ENCODE results near the gene HYAL1. TPM values are rescaled to one million over a fixed set of nuclear protein-coding genes. Genes with fewer than 3 reads are reported as not detected.
"Not testable (repeated sequence)": the region's sequence is repeated elsewhere in the genome, so short reads cannot be mapped to it uniquely, and the experiment has no call there.

The HYAL1 gene
- total RNA-seq, 1 donor from 2014 or later: 52.2 TPM

- H3K4me3 ChIP-seq: peak overlapping the region; percentile 55
- H3K27me3 ChIP-seq (ENCODE audit: low read depth): peaks cover 31% of the 10 kb centered on the region
- peak; percentile 78 for TF ChIP-seq CTCF (IDR thresholded peaks at IDR 0.05; ENCODE audit: borderline replicate concordance)
- no peak overlapping the region for H3K27ac ChIP-seq (replicated peaks)
- peaks cover 57% of the 10 kb centered on the region for H3K4me1 ChIP-seq
- peak; percentile 63 for DNase-seq
- no peaks in the 10 kb centered on the region for H3K9me3 ChIP-seq (replicated peaks)
- intact Hi-C loops (cut with micrococcal nuclease): loop anchor here (5.0 to 10.0 kb wide), 2 partner anchors 47 to 80 kb away; partner anchors contain the start of gene GNAT1
- no peaks in the 10 kb centered on the region for H3K36me3 ChIP-seq
These were observed 28.8 kb downstream of the HYAL1 start for GRCh38 chr3:50274371-50275104.

- no peak for DNase-seq
- no peaks in the 10 kb centered on the region for H3K9me3 ChIP-seq (replicated peaks)
- TF ChIP-seq CTCF (IDR thresholded peaks at IDR 0.05; ENCODE audit: borderline replicate concordance): no peak
- H3K27ac ChIP-seq (replicated peaks): no peak overlapping the region
- peaks cover 31% of the 10 kb centered on the region for H3K27me3 ChIP-seq (ENCODE audit: low read depth)
- no peaks in the 10 kb centered on the region for H3K36me3 ChIP-seq
- H3K4me3 ChIP-seq: peak overlapping the region; percentile 55
- intact Hi-C loops (cut with micrococcal nuclease): loop anchor here (5.0 to 10.0 kb wide), 2 partner anchors 46 to 79 kb away; partner anchors contain the start of gene GNAT1
- H3K4me1 ChIP-seq: peaks cover 57% of the 10 kb centered on the region
These were observed 29.7 kb downstream of the HYAL1 start for GRCh38 chr3:50273689-50274065.

- peaks cover 31% of the 10 kb centered on the region for H3K27me3 ChIP-seq (ENCODE audit: low read depth)
- intact Hi-C loops (cut with micrococcal nuclease): loop anchor here (5.0 to 10.0 kb wide), 2 partner anchors 46 to 78 kb away; partner anchors contain the start of gene GNAT1
- peak; percentile 97 for TF ChIP-seq CTCF (IDR thresholded peaks at IDR 0.05; ENCODE audit: borderline replicate concordance)
- H3K36me3 ChIP-seq: no peaks in the 10 kb centered on the region
- peaks cover 57% of the 10 kb centered on the region for H3K4me1 ChIP-seq
- peak; percentile 85 for DNase-seq
- H3K27ac ChIP-seq (replicated peaks): peak overlapping the region; percentile 12
- peak overlapping the region; percentile 55 for H3K4me3 ChIP-seq
- no peaks in the 10 kb centered on the region for H3K9me3 ChIP-seq (replicated peaks)
These were observed 30.3 kb downstream of the HYAL1 start for GRCh38 chr3:50272911-50273688.

GRCh38 chr3:50272538-50272910 lies 30.9 kb downstream of the HYAL1 start:
- Histone ChIP-seq H3K4me1 (peaks cover 57% of the 10 kb centered on the region), H3K4me3 (peak overlapping the region; percentile 55), H3K27me3 (ENCODE audit: low read depth) (peaks cover 31% of the 10 kb centered on the region)
- not testable (repeated sequence) for H3K36me3 ChIP-seq; H3K9me3 ChIP-seq (replicated peaks); H3K27ac ChIP-seq (replicated peaks); DNase-seq
- intact Hi-C loops (cut with micrococcal nuclease): loop anchor here (5.0 to 10.0 kb wide), 2 partner anchors 45 to 78 kb away; partner anchors contain the start of gene GNAT1

- Histone ChIP-seq H3K36me3 (no peaks in the 10 kb centered on the region), H3K9me3 (replicated peaks) (no peaks in the 10 kb centered on the region), H3K27me3 (ENCODE audit: low read depth) (peaks cover 28% of the 10 kb centered on the region), H3K4me1 (peaks cover 68% of the 10 kb centered on the region), H3K27ac (replicated peaks) (no peak overlapping the region), H3K4me3 (no peak overlapping the region)
- TF ChIP-seq CTCF (IDR thresholded peaks at IDR 0.05; ENCODE audit: borderline replicate concordance): no peak
- intact Hi-C loops (cut with micrococcal nuclease): loop anchor here (5.0 to 10.0 kb wide), 2 partner anchors 44 to 77 kb away; partner anchors contain the start of gene GNAT1
- DNase-seq: no peak
These were observed 31.9 kb downstream of the HYAL1 start for GRCh38 chr3:50271314-50271936.
